Neuron (in vitro differentiated cells): Measurements from ENCODE around the gene NEURL2.
A peak's percentile ranks its signal among the peaks of the same experiment; 100 is the strongest.
"Not testable (repeated sequence)": the region's sequence is repeated elsewhere in the genome, so short reads cannot be mapped to it uniquely, and the experiment has no call there.

Experiments used
- H2AFZ ChIP-seq: one replicate; pipeline ENCODE4 v1.6.1; 2013; ENCODE audit warnings: low read depth, mild to moderate bottlenecking, inconsistent platforms, low read length, moderate library complexity
- H3K27me3 ChIP-seq: one replicate; pipeline ENCODE4 v1.6.1; 2013; ENCODE audit warnings: low read length; ENCODE audit not compliant: insufficient read depth
- H3K36me3 ChIP-seq: one replicate; pipeline ENCODE4 v1.6.1; 2013; ENCODE audit warnings: low read length; ENCODE audit not compliant: insufficient read depth
- H3K4me1 ChIP-seq: one replicate; pipeline ENCODE4 v1.6.1; 2013; ENCODE audit warnings: low read length; ENCODE audit not compliant: insufficient read depth
- H3K4me3 ChIP-seq: 2 replicates; pipeline ENCODE4 v1.5.1; 2013; ENCODE audit warnings: mild to moderate bottlenecking, low read length, moderate library complexity
- H3K9me3 ChIP-seq: one replicate; pipeline ENCODE4 v1.6.1; 2013; ENCODE audit warnings: low read length

Gene NEURL2

DNA sequence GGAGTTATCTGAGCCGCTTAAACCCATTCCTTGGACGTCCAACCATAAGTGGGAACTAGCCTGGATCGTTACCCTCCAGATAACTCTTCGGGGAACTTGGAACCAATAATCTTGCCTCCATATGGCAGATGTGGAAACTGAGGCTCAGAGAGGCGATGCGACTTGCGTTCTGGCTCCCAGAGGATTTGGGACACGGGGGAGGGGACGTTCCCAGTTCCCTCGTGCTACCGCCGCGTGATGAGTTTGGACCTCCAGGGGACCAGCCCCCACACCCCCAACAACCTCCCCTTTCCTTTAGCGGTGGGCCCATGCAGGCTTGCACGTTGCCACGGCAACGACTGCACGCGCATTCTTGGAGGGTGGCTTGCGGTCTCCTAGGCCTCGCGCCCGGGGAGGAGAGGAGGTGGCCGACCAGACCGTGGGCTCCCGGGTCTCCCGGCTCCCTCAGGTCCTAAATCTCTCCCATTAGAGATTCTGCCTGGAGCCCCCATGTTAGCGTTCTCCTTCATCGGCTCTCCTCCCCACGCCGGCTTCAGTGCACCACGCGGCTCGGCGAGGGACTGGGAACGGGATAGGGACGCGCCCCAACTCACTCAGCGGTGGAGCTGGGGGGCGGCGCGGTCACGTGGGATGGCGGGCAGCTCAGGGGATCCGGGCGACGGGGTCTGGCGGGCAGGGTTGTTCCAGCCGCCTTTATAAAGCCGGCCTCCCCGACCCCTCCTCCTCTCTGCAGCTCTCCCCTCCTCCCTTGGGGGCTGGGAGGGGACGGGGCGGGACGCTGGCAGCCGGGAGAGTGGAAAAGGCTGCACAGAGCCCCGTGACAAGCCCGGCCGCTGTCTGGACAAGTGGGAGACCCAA, 20.7 kb upstream of the NEURL2 start, which contains the start of gene PLTP:
Gene PLTP (minus strand): TSS at position 670 of the 858 bp plus-strand sequence. CDS start 703 bp downstream, outside the sequence.
- H2AFZ ChIP-seq: peak within 1 kb of the TSS; percentile 24
- H3K9me3 ChIP-seq: no peaks in the 10 kb centered on the region
- no peaks in the 10 kb centered on the region for H3K27me3 ChIP-seq
- H3K4me1 ChIP-seq: peaks cover 21% of the 10 kb centered on the region
- H3K36me3 ChIP-seq: peaks cover 26% of the 10 kb centered on the region
- peak within 1 kb of the TSS; percentile 60 for H3K4me3 ChIP-seq

DNA sequence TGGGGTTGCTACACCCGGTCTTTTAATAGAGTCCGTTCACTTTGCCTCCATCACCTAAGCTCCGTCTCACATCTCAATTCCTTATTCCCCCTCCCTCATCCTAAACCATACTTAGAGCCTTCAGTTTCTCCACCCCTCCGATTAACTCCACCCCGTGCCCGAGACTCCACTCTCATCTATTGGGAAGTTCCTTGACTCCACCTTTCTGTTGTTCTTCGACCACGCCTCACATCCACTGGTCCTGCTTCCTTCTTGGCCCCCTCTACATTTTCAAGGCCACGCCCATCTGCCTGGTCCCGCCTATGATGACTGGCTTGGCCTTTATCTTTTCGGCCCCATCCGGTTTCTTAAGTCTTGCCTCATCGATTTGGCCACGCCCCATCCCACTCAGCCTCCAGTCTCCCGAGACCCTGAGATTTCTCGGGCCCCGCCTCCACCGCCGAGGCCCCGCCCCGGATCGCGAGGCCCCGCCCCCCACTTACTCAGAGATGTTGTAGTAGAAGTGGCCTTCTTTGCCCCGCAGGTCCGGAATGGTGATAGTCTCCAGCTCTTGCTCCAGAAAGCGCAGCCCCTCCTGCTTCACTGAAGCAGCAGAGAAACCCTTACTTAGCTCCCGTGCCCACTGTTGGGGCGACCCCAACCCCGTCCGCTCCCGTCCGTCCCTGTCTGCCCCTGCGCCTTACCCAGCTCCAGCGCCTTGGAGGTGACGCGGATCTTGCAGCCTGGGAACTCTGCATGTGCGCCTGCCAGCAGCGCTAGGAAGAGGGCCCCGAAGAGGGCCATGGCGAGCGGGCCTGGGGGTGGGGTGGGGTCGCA, 19.9 kb upstream of the NEURL2 start:
- Histone ChIP-seq H3K4me3 (peak overlapping the region; percentile 60), H3K36me3 (peaks cover 32% of the 10 kb centered on the region), H3K4me1 (peaks cover 21% of the 10 kb centered on the region), H2AFZ (no peak overlapping the region), H3K27me3 (no peaks in the 10 kb centered on the region), H3K9me3 (no peaks in the 10 kb centered on the region)

DNA sequence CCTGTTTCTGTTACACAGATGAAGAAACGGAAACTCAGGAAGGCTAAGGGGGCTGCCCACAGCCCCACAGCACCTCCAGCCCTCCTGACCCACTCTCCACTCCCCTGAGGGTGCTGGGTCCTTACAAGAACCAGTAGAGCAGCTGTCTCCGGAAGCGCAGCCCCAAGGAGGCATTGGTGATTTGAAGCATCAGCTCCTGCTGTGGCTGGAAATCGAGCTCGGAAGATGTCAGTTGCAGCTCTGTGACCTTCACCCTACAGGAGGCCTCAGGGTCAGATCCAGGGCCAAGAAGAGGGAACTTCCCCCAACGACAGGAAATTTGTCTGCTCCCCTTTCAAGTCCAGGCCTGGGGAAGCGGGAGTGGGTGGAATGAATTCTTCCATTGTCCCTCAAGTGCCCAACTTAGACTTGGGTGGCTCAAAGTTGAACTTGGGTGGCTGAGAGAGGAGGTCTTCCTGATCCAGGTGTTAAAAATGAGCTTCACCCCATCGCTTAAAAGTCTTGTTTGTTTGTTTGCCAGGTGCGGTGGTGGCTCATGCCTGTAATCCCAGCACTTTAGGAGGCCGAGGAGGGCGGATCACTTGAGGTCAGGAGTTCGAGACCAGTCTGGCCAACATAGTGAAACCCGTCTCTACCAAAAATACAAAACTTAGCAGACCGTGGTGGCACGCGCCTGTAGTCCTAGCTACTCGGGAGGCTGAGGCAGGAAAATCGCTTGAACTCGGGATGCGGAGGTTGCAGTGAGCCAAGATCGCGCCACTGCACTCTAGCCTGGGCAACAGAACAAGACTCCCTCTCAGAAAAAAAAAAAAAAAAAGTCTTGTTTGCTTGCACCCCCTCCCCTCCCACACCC, 19.0 kb upstream of the NEURL2 start:
- peaks cover 21% of the 10 kb centered on the region for H3K4me1 ChIP-seq
- no peaks in the 10 kb centered on the region for H3K27me3 ChIP-seq
- H2AFZ ChIP-seq: no peak overlapping the region
- peaks cover 41% of the 10 kb centered on the region for H3K36me3 ChIP-seq
- no peaks in the 10 kb centered on the region for H3K9me3 ChIP-seq
- H3K4me3 ChIP-seq: peak overlapping the region; percentile 60

DNA sequence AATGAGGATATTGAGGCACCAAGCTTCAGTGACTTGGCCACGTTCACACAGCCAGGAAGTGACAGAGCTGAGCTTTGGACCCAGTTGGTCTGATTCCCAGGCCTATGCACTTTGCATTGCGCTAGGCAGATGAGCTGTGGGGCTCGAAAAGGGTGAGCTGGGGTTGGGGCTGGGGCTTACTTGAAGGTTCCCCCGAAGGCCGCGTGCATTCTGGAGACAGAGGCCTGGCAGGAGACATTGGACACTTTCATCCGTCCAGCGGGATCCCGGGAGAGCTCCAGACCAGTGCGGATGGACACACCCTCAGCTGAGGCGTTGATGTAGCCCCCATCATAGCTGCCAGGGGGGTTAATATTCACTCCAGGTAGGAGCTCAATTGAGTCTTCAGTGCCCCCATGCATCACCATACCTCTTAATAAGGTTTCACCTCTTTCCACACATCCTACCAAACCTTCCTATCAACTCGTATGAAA, 18.4 kb upstream of the NEURL2 start:
- peaks cover 47% of the 10 kb centered on the region for H3K36me3 ChIP-seq

DNA sequence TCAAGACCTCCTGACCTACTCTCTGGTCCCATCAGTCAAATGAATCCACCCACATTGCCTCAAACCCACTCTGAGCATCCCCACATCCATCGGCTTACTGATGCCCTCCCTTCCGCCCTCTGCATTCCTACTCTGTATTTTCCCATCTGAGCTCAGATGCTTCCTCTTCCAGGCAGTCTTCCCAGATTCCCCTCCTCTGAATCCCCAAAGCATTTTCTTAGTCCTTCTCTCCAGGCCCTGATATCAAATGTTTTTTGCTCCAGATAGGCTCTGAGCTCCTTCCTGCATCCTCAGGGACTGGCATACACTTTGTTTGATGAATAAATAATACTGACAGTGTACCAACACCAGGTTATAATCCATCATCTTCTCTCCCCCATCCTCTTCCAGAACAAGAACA, 17.1 kb upstream of the NEURL2 start:
- H3K27me3 ChIP-seq: no peaks in the 10 kb centered on the region
- H3K9me3 ChIP-seq: no peaks in the 10 kb centered on the region
- H3K4me1 ChIP-seq: peaks cover 21% of the 10 kb centered on the region
- H3K36me3 ChIP-seq: peaks cover 60% of the 10 kb centered on the region
- H2AFZ ChIP-seq: no peak overlapping the region
- no peak overlapping the region for H3K4me3 ChIP-seq

More for the DNA sequence above, 18.4 kb upstream of the NEURL2 start:
- peaks cover 21% of the 10 kb centered on the region for H3K4me1 ChIP-seq
- H3K9me3 ChIP-seq: no peaks in the 10 kb centered on the region
- no peak overlapping the region for H2AFZ ChIP-seq
- no peak overlapping the region for H3K4me3 ChIP-seq
- no peaks in the 10 kb centered on the region for H3K27me3 ChIP-seq

DNA sequence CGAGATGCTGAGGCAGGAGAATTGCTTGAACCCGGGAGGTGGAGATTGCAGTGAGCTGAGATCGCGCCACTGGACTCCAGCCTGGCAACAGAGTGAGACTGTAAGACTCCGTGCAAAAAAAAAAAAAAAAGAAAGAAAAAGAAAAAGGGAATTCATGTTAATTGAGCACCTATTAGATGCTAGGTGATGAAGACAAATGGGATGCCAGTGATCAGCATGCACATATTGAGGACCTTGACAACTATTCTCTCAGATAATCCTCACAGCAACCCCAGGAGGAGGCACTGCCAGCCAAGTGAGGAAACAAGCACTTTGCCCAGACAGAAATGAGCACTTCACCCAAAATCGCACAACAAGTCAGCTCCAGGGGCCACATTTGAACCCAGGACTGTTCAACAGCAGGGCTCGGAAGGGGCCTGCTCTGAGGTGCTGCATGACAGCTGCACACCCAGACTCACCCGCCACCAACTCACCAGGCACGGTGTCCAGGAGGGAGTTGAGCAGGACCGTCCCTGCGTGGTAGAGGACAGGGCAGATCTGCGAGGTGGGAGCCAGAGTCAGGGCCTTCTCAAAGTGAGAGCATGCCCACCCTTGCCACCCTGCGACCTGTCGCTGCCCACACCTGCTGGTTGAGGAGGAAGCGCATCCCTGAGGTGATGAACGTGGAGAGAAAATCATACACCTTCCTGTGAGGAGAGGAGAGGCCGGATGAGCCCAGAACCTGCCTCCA, 16.4 kb upstream of the NEURL2 start:
- no peak overlapping the region for H2AFZ ChIP-seq
- peaks cover 66% of the 10 kb centered on the region for H3K36me3 ChIP-seq
- no peak overlapping the region for H3K4me3 ChIP-seq
- no peaks in the 10 kb centered on the region for H3K27me3 ChIP-seq
- peaks cover 19% of the 10 kb centered on the region for H3K4me1 ChIP-seq
- H3K9me3 ChIP-seq: no peaks in the 10 kb centered on the region

DNA sequence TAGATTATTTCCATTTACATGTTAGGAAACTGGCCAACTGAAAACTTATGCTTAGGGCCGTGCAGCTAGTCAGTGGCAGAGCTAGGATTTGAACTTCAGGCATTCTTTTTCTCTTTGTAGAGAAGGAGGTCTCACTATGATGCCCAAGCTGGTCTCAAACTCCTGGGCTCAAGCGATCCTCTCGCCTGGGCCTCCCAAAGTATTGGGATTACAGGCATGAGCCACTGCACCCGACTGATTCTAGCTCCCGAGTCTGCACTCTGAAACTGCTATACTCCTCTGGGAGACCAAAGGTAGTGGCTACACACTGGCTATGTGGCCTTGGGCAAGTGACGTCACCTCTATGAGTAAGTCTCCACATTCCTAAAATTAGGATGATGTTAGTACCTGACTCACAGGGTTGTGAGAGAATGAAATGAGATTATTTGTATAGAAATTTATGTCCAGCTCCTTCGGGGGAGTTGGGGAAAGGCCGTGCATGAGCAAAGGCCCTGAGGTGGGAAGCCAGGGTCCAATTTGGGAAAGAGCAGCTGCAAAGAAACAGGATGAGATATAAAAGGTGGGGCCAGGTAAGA, 14.6 kb upstream of the NEURL2 start:
- no peaks in the 10 kb centered on the region for H3K27me3 ChIP-seq
- H3K4me1 ChIP-seq: peaks cover 11% of the 10 kb centered on the region
- peaks cover 76% of the 10 kb centered on the region for H3K36me3 ChIP-seq
- H3K4me3 ChIP-seq: no peak overlapping the region
- no peaks in the 10 kb centered on the region for H3K9me3 ChIP-seq
- no peak overlapping the region for H2AFZ ChIP-seq

DNA sequence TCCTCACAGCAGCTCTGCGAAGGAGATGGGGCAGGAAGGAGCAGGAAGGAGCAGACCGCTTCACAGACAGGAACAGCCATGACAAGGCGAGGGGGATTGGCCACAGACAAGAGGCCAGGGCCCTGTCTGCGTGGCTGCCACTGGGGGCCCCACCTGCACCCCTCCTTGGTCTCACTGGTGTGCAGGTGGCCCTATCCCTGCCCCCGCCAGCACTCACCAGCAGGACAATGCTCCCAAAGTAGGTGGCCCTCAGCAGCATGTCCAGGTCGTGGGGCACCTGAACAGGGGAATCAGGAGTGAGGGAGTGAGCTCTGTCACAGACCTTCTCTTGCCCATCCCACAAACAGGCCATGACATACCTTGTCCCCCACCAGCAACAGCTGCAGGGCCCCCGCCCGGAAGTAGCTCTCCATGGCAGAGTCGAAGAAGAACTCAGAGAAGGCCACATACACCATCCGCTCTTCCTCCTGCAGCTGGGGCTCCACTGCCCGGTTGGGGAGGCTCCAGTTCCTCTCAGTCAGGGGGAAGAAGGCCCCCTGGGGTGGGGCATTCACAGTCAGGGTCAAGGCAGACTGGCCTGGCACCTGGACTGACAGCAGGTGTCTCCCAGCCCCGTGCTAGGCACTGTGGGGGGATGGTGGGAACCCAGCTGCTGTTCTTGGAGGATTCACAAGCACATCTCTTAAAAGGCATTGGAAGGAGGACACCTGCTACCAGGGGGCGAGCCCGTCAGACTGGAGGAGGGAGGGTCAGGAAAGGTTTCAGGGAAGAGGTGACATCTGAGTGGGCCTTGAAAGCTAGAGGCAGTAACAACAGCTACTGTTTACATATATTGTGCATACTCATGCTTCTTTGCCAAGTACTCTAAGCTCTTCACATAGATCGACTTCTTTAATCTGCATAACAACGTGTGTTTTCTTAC, 13.8 kb upstream of the NEURL2 start:
- no peak overlapping the region for H2AFZ ChIP-seq
- peaks cover 75% of the 10 kb centered on the region for H3K36me3 ChIP-seq
- no peaks in the 10 kb centered on the region for H3K27me3 ChIP-seq
- H3K4me3 ChIP-seq: no peak overlapping the region
- peaks cover 6% of the 10 kb centered on the region for H3K4me1 ChIP-seq
- H3K9me3 ChIP-seq: no peaks in the 10 kb centered on the region

DNA sequence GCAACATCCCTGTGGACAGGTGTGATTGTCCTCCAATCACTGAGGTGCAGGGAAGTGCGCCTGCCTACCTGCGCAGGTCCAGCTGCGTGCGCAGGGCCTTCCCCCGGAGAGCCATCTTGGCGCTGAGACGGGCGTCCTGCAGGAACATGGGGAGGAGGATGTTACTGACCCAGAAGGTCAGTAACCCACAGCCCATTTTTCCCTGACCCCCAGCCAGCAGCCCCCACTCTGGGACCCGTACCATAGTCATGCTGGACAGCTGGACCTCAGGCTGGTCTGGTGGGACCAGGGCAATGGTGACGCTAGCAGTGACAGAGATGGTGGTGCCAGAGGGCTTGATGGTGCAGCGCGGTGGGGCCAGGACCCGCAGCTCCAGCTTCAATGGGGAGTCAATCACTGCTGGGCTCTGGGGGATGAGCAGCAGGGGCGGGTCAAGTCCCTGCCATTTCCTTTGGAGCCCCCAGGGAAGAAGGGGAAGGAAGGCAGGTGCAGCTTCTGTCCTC, 11.2 kb upstream of the NEURL2 start:
- no peaks in the 10 kb centered on the region for H3K4me1 ChIP-seq
- no peak overlapping the region for H2AFZ ChIP-seq
- H3K4me3 ChIP-seq: no peak overlapping the region
- no peaks in the 10 kb centered on the region for H3K27me3 ChIP-seq
- H3K9me3 ChIP-seq: no peaks in the 10 kb centered on the region
- peaks cover 77% of the 10 kb centered on the region for H3K36me3 ChIP-seq

DNA sequence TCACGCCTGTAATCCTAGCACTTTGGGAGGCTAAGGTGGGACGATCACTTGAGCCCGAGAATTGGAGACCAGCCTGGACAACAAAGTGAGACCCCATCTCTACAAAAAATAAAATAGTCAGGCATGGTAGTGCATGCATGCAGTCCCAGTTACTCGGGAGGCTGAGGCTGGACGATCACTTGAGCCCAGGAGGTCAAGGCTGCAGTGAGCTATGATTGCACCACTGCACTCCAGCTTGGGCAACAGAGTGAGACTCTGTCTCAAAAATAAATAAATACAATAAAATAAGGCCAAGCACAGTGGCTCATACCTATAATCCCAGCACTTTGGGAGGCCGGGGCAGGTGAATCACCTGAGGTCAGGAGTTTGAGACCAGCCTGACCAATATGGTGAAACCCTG, 10.3 kb upstream of the NEURL2 start:
- peaks cover 83% of the 10 kb centered on the region for H3K36me3 ChIP-seq
- not testable (repeated sequence) for H2AFZ ChIP-seq, H3K9me3 ChIP-seq, H3K27me3 ChIP-seq, H3K4me3 ChIP-seq, H3K4me1 ChIP-seq
